DOHH2 (cell line): ENCODE measurements around the gene S1PR1.
A peak's percentile ranks its signal among the peaks of the same experiment; 100 is the strongest.
"Not testable (repeated sequence)": the region's sequence is repeated elsewhere in the genome, so short reads cannot be mapped to it uniquely, and the experiment has no call there.

ENCODE experiments used
- H3F3A ChIP-seq: fragments of 200-600 bp; sonication (generic), shearing (Covaris generic); 2 replicates; pipeline ENCODE4 v1.6.0; 2016; ENCODE audit warnings: antibody characterized with exemption, mild to moderate bottlenecking; ENCODE audit not compliant: control insufficient read depth, insufficient read depth
- H3K27ac ChIP-seq: fragments of 200-600 bp; sonication (generic); 2 replicates; pipeline ENCODE4 v1.5.1; 2014; ENCODE audit warnings: low read depth, mild to moderate bottlenecking, low read length, moderate library complexity
- H3K27me3 ChIP-seq: fragments of 200-600 bp; sonication (generic); 2 replicates; pipeline ENCODE4 v1.6.1; 2014; ENCODE audit warnings: mild to moderate bottlenecking, low read length, mixed read lengths; ENCODE audit not compliant: control insufficient read depth
- H3K36me3 ChIP-seq: fragments of 200-600 bp; sonication (generic); 2 replicates; pipeline ENCODE4 v1.6.1; 2014; ENCODE audit warnings: mild to moderate bottlenecking, low read length, moderate library complexity, mixed read lengths; ENCODE audit not compliant: control insufficient read depth
- H3K4me1 ChIP-seq: fragments of 200-600 bp; sonication (generic); 2 replicates; pipeline ENCODE4 v1.6.1; 2014; ENCODE audit warnings: mild to moderate bottlenecking, low read length, mixed read lengths; ENCODE audit not compliant: control insufficient read depth
- H3K4me2 ChIP-seq: fragments of 200-600 bp; sonication (generic); 2 replicates; pipeline ENCODE4 v1.6.0; 2014; ENCODE audit warnings: mild to moderate bottlenecking, low read length, moderate library complexity
- H3K4me3 ChIP-seq: fragments of 200-600 bp; sonication (generic); 2 replicates; pipeline ENCODE4 v1.5.1; 2014; ENCODE audit warnings: mild to moderate bottlenecking, low read length, mixed read lengths
- H3K79me2 ChIP-seq: fragments of 200-600 bp; sonication (generic); 2 replicates; pipeline ENCODE4 v1.6.1; 2014; ENCODE audit warnings: mild to moderate bottlenecking, low read length, mixed read lengths; ENCODE audit not compliant: control insufficient read depth
- H3K9me2 ChIP-seq: fragments of 200-600 bp; sonication (generic); replicated peaks from 2 replicates; pipeline ENCODE4 v1.6.1; 2014; ENCODE audit warnings: mild to moderate bottlenecking, low read length, mixed read lengths; ENCODE audit not compliant: control insufficient read depth
- H3K9me3 ChIP-seq: fragments of 200-600 bp; sonication (generic); 2 replicates; pipeline ENCODE4 v1.6.1; 2014; ENCODE audit warnings: antibody characterized with exemption, low read length, mixed read lengths; ENCODE audit not compliant: control insufficient read depth, insufficient read depth
- H4K20me1 ChIP-seq: fragments of 200-600 bp; sonication (generic); 2 replicates; pipeline ENCODE4 v1.6.0; 2014; ENCODE audit warnings: low read depth, mild to moderate bottlenecking, antibody characterized with exemption, low read length, moderate library complexity; ENCODE audit not compliant: control insufficient read depth, insufficient read depth
- EZH2phosphoT487 ChIP-seq: fragments of 200-600 bp; sonication (generic); IDR thresholded peaks from 2 replicates; pipeline ENCODE4 v1.6.1; 2017; ENCODE audit warnings: borderline replicate concordance, mild to moderate bottlenecking, antibody characterized with exemption, low read length, moderate library complexity, mixed read lengths
- TF ChIP-seq, protein P1 (sequence below): fragments of 200-600 bp; sonication (generic); IDR thresholded peaks from one replicate; pipeline ENCODE4 v1.5.1; 2014; ENCODE audit warnings: antibody characterized with exemption, mild to moderate bottlenecking, low read depth, low read length; ENCODE audit not compliant: poor library complexity, severe bottlenecking

S1PR1 gene

DNA sequence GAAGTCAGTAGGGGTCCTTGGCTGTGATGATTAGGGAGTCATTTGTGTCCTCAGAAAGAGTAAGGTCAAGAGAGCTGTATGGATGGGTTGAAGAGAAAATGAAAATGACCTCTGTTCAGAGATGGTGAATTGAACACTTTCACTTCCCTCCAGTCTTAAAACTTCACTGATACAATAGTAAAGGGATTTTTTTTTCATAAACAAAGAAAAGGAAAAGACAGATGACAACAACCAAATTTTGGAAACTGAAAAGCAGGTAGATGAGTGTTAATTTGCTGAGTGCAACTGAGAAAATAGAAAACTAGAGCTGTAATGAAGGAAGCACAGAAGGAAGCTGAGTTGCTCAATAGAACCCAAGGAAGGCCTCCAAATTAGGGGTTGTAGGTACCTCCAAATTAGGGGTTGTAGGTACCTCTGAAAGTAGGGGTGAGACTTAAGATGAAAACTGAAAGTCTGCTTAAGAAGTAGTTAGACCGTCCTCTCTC lies 14.8 kb upstream of the S1PR1 start:
- no peaks in the 10 kb centered on the region for H3K27me3 ChIP-seq
- no peaks in the 10 kb centered on the region for H3K9me3 ChIP-seq
- H3K4me1 ChIP-seq = peaks cover 9% of the 10 kb centered on the region
- H4K20me1 ChIP-seq = no peaks in the 10 kb centered on the region
- no peaks in the 10 kb centered on the region for H3K36me3 ChIP-seq
- TF ChIP-seq, protein P1, sequence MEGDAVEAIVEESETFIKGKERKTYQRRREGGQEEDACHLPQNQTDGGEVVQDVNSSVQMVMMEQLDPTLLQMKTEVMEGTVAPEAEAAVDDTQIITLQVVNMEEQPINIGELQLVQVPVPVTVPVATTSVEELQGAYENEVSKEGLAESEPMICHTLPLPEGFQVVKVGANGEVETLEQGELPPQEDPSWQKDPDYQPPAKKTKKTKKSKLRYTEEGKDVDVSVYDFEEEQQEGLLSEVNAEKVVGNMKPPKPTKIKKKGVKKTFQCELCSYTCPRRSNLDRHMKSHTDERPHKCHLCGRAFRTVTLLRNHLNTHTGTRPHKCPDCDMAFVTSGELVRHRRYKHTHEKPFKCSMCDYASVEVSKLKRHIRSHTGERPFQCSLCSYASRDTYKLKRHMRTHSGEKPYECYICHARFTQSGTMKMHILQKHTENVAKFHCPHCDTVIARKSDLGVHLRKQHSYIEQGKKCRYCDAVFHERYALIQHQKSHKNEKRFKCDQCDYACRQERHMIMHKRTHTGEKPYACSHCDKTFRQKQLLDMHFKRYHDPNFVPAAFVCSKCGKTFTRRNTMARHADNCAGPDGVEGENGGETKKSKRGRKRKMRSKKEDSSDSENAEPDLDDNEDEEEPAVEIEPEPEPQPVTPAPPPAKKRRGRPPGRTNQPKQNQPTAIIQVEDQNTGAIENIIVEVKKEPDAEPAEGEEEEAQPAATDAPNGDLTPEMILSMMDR = no peak
- TF ChIP-seq EZH2phosphoT487 = no peak
- H3K79me2 ChIP-seq = no peaks in the 10 kb centered on the region
- H3K4me2 ChIP-seq = peak overlapping the region; percentile 27; the same call in 1 of the 2 replicates
- H3F3A ChIP-seq = no peaks in the 10 kb centered on the region
- H3K27ac ChIP-seq = no peak overlapping the region
- no peak overlapping the region for H3K4me3 ChIP-seq
- no peaks in the 10 kb centered on the region for H3K9me2 ChIP-seq

DNA sequence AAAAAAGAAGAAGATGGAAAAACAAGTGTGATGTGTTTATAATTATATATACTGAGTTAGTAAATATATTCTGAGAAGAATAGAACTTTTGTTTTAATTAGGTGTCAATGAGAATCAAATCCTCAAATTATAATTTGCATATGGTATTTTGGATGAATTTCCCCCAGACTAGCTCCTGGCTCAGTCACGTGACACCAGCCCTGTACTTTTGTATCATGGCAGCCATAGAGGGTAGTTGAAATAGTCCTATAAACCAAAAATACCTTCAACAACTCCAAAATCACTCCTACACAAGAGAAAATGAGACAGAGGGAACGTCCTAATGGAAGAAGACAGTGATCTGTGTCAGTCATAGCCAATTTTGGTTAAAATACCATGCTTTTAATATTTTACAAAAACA lies 9.0 kb upstream of the S1PR1 start:
- H4K20me1 ChIP-seq = no peaks in the 10 kb centered on the region
- no peaks in the 10 kb centered on the region for H3K9me2 ChIP-seq
- no peaks in the 10 kb centered on the region for H3K79me2 ChIP-seq
- H3K36me3 ChIP-seq = no peaks in the 10 kb centered on the region
- no peak overlapping the region for H3K4me3 ChIP-seq
- H3K27me3 ChIP-seq = peaks cover 1% of the 10 kb centered on the region; the same call in 1 of the 2 replicates
- no peak for TF ChIP-seq EZH2phosphoT487
- TF ChIP-seq, protein P1 = no peak
- H3K4me1 ChIP-seq = no peaks in the 10 kb centered on the region
- no peak overlapping the region for H3K4me2 ChIP-seq
- no peaks in the 10 kb centered on the region for H3K9me3 ChIP-seq
- H3K27ac ChIP-seq = no peak overlapping the region
- no peaks in the 10 kb centered on the region for H3F3A ChIP-seq

DNA sequence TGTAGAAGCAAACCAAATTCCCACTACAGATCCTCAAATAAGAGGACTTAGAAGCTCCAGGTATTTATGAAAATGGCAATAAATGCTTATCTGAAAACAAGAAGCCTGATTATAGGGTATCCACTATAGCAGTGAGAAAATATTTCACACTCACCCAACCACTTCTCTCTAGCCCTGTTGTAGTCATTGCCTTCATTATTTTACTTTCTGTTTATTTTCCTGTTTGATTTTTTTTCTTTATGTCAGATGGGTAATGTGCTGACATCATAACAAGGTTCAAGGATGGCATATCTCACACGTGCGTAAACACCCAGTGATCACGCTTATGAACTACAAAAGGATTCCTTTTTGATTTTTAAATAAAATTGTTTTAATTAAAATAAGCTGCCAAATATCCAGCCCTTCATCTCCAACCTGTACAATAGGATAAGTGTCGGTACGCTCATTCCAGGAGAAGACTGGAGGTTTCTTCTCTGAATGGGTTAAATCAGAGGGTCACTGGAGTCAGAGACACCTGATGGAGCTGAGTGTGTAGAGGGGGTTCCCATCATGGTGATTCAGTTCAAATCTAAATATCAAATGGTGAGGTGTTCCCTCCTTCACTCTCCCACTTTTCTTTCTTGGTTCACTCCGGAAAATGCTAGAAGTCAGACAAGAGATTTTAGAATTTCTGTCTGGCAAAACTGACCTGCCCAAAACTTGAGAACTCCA lies 8.2 kb upstream of the S1PR1 start:
- Histone ChIP-seq H3K4me1 (no peaks in the 10 kb centered on the region), H3K9me3 (no peaks in the 10 kb centered on the region), H3K27me3 (peaks cover 5% of the 10 kb centered on the region; the same call in 1 of the 2 replicates), H4K20me1 (no peaks in the 10 kb centered on the region), H3K79me2 (no peaks in the 10 kb centered on the region), H3F3A (no peaks in the 10 kb centered on the region), H3K27ac (no peak overlapping the region), H3K4me2 (no peak overlapping the region), H3K36me3 (no peaks in the 10 kb centered on the region), H3K9me2 (no peaks in the 10 kb centered on the region), H3K4me3 (no peak overlapping the region)
- TF ChIP-seq EZH2phosphoT487 = no peak
- TF ChIP-seq, protein P1 = no peak

DNA sequence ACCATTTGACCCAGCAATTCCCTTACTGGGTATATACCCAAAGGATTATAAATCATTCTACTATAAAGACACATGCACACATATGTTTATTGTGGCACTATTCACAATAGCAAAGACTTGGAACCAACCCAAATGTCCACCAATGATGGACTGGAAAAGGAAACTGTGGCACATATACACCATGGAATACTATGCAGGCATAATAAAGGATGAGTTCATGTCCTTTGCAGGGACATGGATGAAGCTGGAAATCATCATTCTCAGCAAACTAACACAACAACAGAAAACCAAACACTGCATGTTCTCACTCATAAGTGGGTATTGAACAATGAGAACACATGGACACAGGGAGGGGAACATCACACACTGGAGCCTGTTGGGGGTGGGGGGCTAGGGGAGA lies 4.6 kb upstream of the S1PR1 start:
- H3K9me3 ChIP-seq, H3K79me2 ChIP-seq, H3K36me3 ChIP-seq, H3F3A ChIP-seq, H3K4me3 ChIP-seq, H3K9me2 ChIP-seq, H4K20me1 ChIP-seq, H3K4me2 ChIP-seq, H3K27ac ChIP-seq: not testable (repeated sequence)
- H3K4me1 ChIP-seq = peaks cover 23% of the 10 kb centered on the region
- peaks cover 38% of the 10 kb centered on the region for H3K27me3 ChIP-seq
